ENCODE results near the gene NADK.

The NADK gene

GRCh38 chr1:1758059-1758621, 20.1 kb downstream of the NADK start:
- TF ChIP-seq, protein P1, sequence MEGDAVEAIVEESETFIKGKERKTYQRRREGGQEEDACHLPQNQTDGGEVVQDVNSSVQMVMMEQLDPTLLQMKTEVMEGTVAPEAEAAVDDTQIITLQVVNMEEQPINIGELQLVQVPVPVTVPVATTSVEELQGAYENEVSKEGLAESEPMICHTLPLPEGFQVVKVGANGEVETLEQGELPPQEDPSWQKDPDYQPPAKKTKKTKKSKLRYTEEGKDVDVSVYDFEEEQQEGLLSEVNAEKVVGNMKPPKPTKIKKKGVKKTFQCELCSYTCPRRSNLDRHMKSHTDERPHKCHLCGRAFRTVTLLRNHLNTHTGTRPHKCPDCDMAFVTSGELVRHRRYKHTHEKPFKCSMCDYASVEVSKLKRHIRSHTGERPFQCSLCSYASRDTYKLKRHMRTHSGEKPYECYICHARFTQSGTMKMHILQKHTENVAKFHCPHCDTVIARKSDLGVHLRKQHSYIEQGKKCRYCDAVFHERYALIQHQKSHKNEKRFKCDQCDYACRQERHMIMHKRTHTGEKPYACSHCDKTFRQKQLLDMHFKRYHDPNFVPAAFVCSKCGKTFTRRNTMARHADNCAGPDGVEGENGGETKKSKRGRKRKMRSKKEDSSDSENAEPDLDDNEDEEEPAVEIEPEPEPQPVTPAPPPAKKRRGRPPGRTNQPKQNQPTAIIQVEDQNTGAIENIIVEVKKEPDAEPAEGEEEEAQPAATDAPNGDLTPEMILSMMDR (conservative IDR thresholded peaks at IDR 0.05): no peak
- no peak for TF ChIP-seq ZFX (IDR thresholded peaks at IDR 0.05)
- H3K27ac ChIP-seq: peak overlapping the region; percentile 96

GRCh38 chr1:1757422-1758058, 20.7 kb downstream of the NADK start:
- peak overlapping the region; percentile 96 for H3K27ac ChIP-seq
- TF ChIP-seq, protein P1 (conservative IDR thresholded peaks at IDR 0.05): no peak
- TF ChIP-seq ZFX (IDR thresholded peaks at IDR 0.05): no peak

DNA sequence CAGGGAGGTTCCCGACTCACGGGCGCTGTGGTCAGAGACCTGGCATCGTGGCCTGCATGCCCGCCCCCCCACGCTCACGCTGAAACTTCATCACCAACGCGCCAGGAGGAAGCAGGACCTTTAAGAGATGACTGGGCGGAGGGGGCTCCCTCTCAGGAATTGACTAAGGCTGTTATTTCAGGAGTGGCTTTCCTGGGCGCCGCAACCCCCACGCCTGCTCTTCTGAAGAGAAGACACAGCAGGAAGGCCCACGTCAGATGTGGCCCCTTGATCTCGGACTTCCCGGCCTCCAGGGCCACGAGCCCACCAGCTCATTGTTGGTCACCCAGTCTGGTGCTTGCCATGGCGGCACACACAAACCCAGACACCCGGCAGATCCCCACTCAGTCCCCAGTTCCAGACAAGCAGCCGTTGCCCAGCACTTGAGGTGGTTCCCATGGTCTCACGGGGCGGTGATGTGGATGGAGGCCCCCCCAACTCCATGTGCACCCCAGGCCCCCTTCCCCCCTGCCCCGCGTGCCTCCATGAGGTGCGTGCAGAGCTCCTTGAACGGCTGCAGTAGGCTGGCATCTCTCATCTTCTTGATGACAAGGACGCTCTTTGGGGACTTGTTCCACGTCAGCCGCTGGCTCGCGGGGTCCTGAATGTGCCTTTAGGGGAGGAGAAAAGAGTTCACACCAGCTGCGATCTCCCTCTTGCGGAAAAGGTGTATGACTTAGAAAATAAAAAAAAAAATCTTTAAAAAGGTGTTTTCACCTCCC, 21.4 kb downstream of the NADK start:
- H3K27ac ChIP-seq: peak overlapping the region; percentile 96; the same call in 1 of the 2 replicates
- TF ChIP-seq, protein P1 (conservative IDR thresholded peaks at IDR 0.05): no peak
- no peak for TF ChIP-seq ZFX (IDR thresholded peaks at IDR 0.05)

- TF ChIP-seq, protein P1 (conservative IDR thresholded peaks at IDR 0.05): no peak
- no peak for TF ChIP-seq ZFX (IDR thresholded peaks at IDR 0.05)
- H3K27ac ChIP-seq: no peak overlapping the region
Observed at GRCh38 chr1:1755852-1756251, 22.4 kb downstream of the NADK start.

- no peak overlapping the region for H3K27ac ChIP-seq
- TF ChIP-seq, protein P1 (conservative IDR thresholded peaks at IDR 0.05): no peak
- no peak for TF ChIP-seq ZFX (IDR thresholded peaks at IDR 0.05)
Observed at GRCh38 chr1:1755426-1755825, 22.8 kb downstream of the NADK start.

DNA sequence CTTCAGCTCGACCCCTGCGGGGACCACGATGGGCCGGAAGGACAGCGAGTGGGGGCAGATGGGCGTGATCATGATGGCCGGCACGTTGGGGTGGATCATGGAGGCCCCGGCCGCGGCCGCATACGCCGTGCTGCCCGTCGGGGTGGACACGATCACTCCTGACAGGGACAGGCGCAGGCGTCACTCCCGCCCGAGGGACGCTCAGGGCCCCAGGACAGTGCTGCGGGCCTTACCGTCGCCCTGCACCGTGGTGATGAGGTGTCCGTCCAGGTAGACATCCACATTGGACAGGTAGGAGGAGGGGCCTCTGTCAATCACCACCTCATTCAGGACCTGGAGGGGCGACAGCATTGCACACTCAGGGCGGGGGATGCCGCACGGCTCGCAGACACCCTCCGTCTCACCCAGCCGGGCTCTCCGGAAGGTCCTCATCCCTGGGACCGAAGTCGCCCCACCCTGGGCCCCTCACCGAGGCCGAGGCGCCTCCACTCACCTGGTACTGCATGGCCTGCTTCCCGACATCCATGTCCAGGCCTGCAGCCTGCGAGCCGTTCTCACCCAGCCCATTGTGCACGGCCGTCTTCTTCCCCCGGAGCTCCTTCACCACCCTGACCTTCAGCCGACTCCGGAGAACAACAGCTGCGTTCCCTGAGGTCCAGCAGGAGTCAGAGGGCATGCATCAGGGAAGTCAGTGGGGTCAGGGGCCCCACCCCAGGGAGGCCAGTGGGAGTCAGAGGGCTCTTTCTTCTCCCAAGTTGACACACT, 24.0 kb downstream of the NADK start:
- TF ChIP-seq, protein P1 (conservative IDR thresholded peaks at IDR 0.05): no peak
- TF ChIP-seq ZFX (IDR thresholded peaks at IDR 0.05): no peak
- H3K27ac ChIP-seq: no peak overlapping the region
